ENCODE results near the gene C19orf38. TPM values are rescaled to one million over a fixed set of nuclear protein-coding genes. Genes with fewer than 3 reads are reported as not detected.
"Not testable (repeated sequence)": the region's sequence is repeated elsewhere in the genome, so short reads cannot be mapped to it uniquely, and the experiment has no call there.

Gene C19orf38
- total RNA-seq, 4 donors from 2014 or later = 0.97 to 3.6 (median 1.1) TPM; not detected in 1

DNA sequence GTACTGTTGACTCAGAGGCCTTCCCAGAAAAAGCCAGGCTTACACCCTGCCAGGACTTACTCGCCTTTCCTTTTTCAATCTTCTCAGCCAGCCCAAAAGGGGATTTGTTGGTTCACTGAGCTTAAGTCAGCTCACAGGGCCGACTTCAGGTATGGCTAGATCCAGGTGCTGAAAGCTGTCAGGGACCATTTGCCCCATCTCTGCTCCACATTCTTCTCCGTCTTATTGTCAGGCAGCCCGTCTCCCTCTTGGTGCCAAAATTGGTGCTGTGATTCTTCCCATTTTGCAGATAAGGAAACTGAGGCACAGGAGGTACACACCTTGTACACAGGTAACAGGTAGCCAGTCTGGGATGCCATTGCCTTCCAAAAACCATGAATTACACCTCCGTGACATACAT, 2.4 kb downstream of the C19orf38 start:
- Histone ChIP-seq H3K27ac (replicated peaks in 1 of 4) (no peak overlapping the region), H3K9me3 (peaks cover 0 to 13% (median 8%) of the 10 kb centered on the region in 4 donors), H3K36me3 (no peaks in the 10 kb centered on the region), H3K4me3 (no peak overlapping the region), H3K4me1 (no peaks in the 10 kb centered on the region), H3K27me3 (peaks cover 0 to 28% (median 6%) of the 10 kb centered on the region in 4 donors)
- TF ChIP-seq CTCF (IDR thresholded peaks at IDR 0.05) (no peak), EP300 (IDR thresholded peaks at IDR 0.05) (no peak), POLR2A (IDR thresholded peaks at IDR 0.05; ENCODE audit: low read depth) (no peak), POLR2AphosphoS5 (IDR thresholded peaks at IDR 0.05) (no peak)
- WGBS = 95% methylated on average over 5 of the region's 5 CpGs
- intact Hi-C loops (cut with DNase I) = no loop called here
- DNase-seq (ENCODE audit: extremely low spot score) = no peak

DNA sequence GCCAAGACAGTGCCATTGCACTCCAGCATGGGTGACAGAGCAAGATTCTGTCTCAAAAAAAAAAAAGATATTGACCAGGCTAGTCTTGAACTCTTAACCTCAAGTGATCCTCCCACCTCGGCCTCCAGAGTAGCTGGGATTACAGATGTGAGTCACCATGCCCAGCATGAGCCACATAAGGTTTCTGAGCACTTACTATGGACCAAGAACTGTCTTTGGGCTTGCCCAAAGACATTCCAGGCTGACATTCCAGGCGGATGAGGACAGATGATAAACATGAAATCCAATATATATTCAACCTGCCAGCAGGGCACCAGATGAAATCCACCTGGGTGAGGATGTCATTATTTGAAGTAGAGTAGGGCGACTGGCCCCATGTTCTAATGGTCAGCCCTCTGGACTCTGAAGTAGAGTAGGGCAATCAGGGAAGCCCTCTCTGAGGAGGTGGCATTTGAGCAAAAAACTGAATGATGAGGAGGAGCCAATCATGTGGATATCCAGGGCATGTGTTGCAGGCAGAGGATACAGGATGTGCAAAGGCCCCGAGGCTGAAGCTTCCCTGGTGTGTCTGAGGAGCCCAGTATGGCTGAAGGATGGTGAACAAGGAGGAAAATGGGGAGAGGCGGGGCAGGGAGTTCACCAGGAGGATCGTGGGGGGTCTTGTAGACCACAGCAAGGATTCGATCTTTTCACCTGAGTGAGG, 4.0 kb downstream of the C19orf38 start:
- intact Hi-C loops (cut with DNase I) = no loop called here

GRCh38 chr19:10852941-10853340, 4.7 kb downstream of the C19orf38 start:
- Histone ChIP-seq H3K9me3 (no peaks in the 10 kb centered on the region), H3K27me3 (peaks cover 0 to 28% (median 6%) of the 10 kb centered on the region in 4 donors), H3K27ac (replicated peaks in 1 of 4) (no peak overlapping the region), H3K36me3 (no peaks in the 10 kb centered on the region), H3K4me1 (no peaks in the 10 kb centered on the region), H3K4me3 (no peak overlapping the region)
- WGBS = 70% methylated on average over 7 of the region's 7 CpGs
- TF ChIP-seq POLR2A (IDR thresholded peaks at IDR 0.05; ENCODE audit: low read depth) (no peak), CTCF (IDR thresholded peaks at IDR 0.05) (no peak), EP300 (IDR thresholded peaks at IDR 0.05) (no peak), POLR2AphosphoS5 (IDR thresholded peaks at IDR 0.05) (no peak)
- no peak for DNase-seq (ENCODE audit: extremely low spot score)
- intact Hi-C loops (cut with DNase I) = no loop called here

More for the DNA sequence above, 4.0 kb downstream of the C19orf38 start:
- TF ChIP-seq CTCF (IDR thresholded peaks at IDR 0.05) = no peak
- TF ChIP-seq EP300 (IDR thresholded peaks at IDR 0.05) = no peak
- TF ChIP-seq POLR2A (IDR thresholded peaks at IDR 0.05; ENCODE audit: low read depth) = no peak
- TF ChIP-seq POLR2AphosphoS5 (IDR thresholded peaks at IDR 0.05) = no peak
- 67% methylated on average over 7 of the region's 7 CpGs for WGBS
- Histone ChIP-seq H3K4me1 (no peaks in the 10 kb centered on the region), H3K36me3 (no peaks in the 10 kb centered on the region), H3K4me3 (no peak overlapping the region), H3K9me3 (no peaks in the 10 kb centered on the region), H3K27me3 (peaks cover 0 to 28% (median 6%) of the 10 kb centered on the region in 4 donors), H3K27ac (replicated peaks in 1 of 4) (no peak overlapping the region)
- no peak for DNase-seq (ENCODE audit: extremely low spot score)

DNA sequence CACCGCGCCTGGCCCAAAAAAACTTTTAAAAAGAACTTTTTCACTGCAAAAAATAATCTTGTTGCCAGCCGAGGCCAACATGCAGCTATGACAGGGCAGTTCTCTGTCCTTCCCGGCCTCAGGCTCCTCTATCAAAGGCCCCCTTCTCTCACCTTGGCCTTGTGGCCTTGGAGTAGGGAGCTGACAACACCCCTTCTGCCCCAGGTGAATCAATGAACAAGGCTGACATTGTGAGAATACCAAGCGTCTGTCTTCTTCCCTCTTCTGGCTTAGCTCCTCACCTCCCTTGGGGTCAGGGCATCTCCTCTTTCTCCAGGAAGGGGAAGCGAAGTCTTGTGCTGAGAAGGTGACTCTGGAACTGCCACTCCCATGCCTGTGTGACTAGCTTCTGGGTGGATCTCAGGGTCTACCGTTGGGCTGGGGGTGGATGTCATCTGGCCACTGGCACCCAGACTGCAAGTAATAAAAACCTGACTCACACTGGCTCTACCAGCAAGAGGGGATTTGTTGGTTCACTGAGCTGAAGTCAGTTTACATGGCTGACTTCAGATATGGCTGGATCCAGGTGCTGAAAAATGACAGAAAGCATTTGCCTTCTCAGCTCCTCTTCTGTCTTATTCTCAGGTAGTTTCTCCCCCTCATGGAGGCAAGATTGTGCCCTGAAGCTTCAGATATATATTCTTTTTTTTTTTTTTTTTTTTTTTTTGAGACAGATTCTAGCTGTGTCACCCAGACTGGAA, 6.3 kb downstream of the C19orf38 start:
- H3K36me3 ChIP-seq = no peaks in the 10 kb centered on the region
- no peak for DNase-seq (ENCODE audit: extremely low spot score)
- H3K4me3 ChIP-seq = no peak overlapping the region
- WGBS = 78% methylated on average over 7 of the region's 7 CpGs
- H3K4me1 ChIP-seq = no peaks in the 10 kb centered on the region
- no peaks in the 10 kb centered on the region for H3K9me3 ChIP-seq
- no peak for TF ChIP-seq EP300 (IDR thresholded peaks at IDR 0.05)
- H3K27me3 ChIP-seq = peaks cover 0 to 15% (median 2%) of the 10 kb centered on the region in 4 donors
- no peak overlapping the region for H3K27ac ChIP-seq (replicated peaks in 1 of 4)
- intact Hi-C loops (cut with DNase I) = no loop called here

DNA sequence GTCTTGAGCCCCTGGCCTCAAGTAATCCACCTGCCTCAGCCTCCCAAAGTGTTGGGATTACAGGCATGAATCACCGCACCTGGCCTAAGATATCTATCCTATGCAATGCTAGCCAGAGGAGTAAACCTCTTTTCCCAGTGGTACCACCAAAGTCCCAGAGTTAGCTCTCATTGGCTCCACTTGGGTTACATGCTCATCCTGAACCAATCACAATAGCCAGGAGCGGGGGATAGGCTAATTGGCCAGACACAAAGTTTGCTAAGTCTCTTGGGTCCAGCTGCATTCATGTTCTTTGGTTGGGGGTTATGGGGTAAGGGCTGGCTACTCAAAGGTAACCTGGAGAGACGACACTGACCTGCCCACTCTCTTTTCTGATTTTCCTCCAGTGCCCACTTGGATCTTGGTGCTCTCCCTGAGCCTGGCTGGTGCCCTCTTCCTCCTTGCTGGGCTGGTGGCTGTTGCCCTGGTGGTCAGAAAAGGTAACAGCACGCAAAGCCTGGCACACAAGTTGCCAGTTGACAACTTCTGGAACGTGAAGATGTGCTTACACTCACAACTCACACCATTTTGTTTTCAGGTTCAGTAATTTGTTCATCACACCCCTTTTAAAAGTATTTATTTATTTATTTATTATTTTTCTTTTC, 7.8 kb downstream of the C19orf38 start:
- Histone ChIP-seq H3K4me1 (no peaks in the 10 kb centered on the region), H3K27ac (replicated peaks in 1 of 4) (no peak overlapping the region), H3K4me3 (no peak overlapping the region), H3K27me3 (peaks cover 0 to 3% (median under 1%) of the 10 kb centered on the region in 4 donors), H3K9me3 (no peaks in the 10 kb centered on the region), H3K36me3 (no peaks in the 10 kb centered on the region)
- no peak for DNase-seq (ENCODE audit: extremely low spot score)
- intact Hi-C loops (cut with DNase I) = no loop called here
- TF ChIP-seq POLR2AphosphoS5 (IDR thresholded peaks at IDR 0.05) = no peak
- TF ChIP-seq POLR2A (IDR thresholded peaks at IDR 0.05; ENCODE audit: low read depth) = no peak
- TF ChIP-seq EP300 (IDR thresholded peaks at IDR 0.05) = no peak
- TF ChIP-seq CTCF (IDR thresholded peaks at IDR 0.05) = peak in 1 of 3 experiments; percentile 38
- WGBS = 80% methylated on average over 5 of the region's 5 CpGs

DNA sequence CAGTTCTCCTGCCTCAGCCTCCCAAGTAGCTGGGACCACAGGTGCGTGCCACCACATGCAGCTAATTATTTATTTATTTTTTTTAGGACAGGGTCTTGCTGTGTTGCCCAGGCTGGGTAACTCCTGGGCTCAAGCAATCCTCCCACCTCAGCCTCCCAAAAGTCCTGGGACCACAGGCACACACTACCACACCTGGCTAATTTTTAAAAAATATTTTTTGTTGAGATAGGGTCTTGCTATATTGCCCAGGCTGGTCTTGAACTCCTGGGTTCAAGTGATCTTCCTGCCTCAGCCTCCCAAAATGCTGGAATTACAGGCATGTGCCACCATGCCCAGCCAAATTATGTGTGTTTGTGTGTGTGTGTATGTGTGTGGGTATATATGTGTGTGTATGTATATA, 8.7 kb downstream of the C19orf38 start:
- 87% methylated on average over 1 of the region's 1 CpG for WGBS

More for the DNA sequence above, 8.7 kb downstream of the C19orf38 start:
- H3K27me3 ChIP-seq; intact Hi-C loops (cut with DNase I); H3K4me3 ChIP-seq; H3K27ac ChIP-seq (replicated peaks in 1 of 4); H3K4me1 ChIP-seq; DNase-seq (ENCODE audit: extremely low spot score); H3K9me3 ChIP-seq; H3K36me3 ChIP-seq: not testable (repeated sequence)

Measured in esophagus muscularis mucosa (tissue), 4 donors.